Measurements from ENCODE around the gene ERBB4.

The ERBB4 gene

GRCh38 chr2:212364112-212364985 is 174.3 kb downstream of the ERBB4 start:
- DNase-seq (ENCODE audit: low read depth in 3 of 3), result no peak

GRCh38 chr2:212361174-212361756 is 177.3 kb downstream of the ERBB4 start:
- no peak for DNase-seq (ENCODE audit: low read depth in 3 of 3)

- DNase-seq (ENCODE audit: low read depth in 3 of 3), result no peak
Measured at GRCh38 chr2:212360068-212360460, 178.5 kb downstream of the ERBB4 start.

- no peak for DNase-seq (ENCODE audit: low read depth in 3 of 3)
Measured at GRCh38 chr2:212359425-212360067, 179.1 kb downstream of the ERBB4 start.

- DNase-seq (ENCODE audit: low read depth in 3 of 3), result no peak
Measured at GRCh38 chr2:212357606-212358005, 181.0 kb downstream of the ERBB4 start.

GRCh38 chr2:212354382-212354781 is 184.2 kb downstream of the ERBB4 start:
- no peak for DNase-seq (ENCODE audit: low read depth in 3 of 3)

- DNase-seq (ENCODE audit: low read depth in 3 of 3), result no peak
Measured at GRCh38 chr2:212348501-212348900, 190.1 kb downstream of the ERBB4 start.

GRCh38 chr2:212346865-212347264 is 191.7 kb downstream of the ERBB4 start:
- no peak for DNase-seq (ENCODE audit: low read depth in 3 of 3)

- no peak for DNase-seq (ENCODE audit: low read depth in 3 of 3)
Measured at GRCh38 chr2:212345966-212346365, 192.6 kb downstream of the ERBB4 start.

GRCh38 chr2:212344131-212344530 is 194.5 kb downstream of the ERBB4 start:
- DNase-seq (ENCODE audit: low read depth in 3 of 3), result no peak

GRCh38 chr2:212343167-212343566 is 195.4 kb downstream of the ERBB4 start:
- DNase-seq (ENCODE audit: low read depth in 3 of 3), result no peak

GRCh38 chr2:212337486-212338343 is 200.9 kb downstream of the ERBB4 start:
- DNase-seq (ENCODE audit: low read depth in 3 of 3), result no peak

GRCh38 chr2:212337036-212337435 is 201.6 kb downstream of the ERBB4 start:
- DNase-seq (ENCODE audit: low read depth in 3 of 3), result no peak

GRCh38 chr2:212330263-212330662 is 208.3 kb downstream of the ERBB4 start:
- no peak for DNase-seq (ENCODE audit: low read depth in 3 of 3)

- DNase-seq (ENCODE audit: low read depth in 3 of 3), result no peak
Measured at GRCh38 chr2:212328712-212329496, 209.7 kb downstream of the ERBB4 start.

GRCh38 chr2:212328136-212328535 is 210.5 kb downstream of the ERBB4 start:
- DNase-seq (ENCODE audit: low read depth in 3 of 3), result no peak

GRCh38 chr2:212327171-212327809 is 211.3 kb downstream of the ERBB4 start:
- no peak for DNase-seq (ENCODE audit: low read depth in 3 of 3)

- DNase-seq (ENCODE audit: low read depth in 3 of 3), result no peak
Measured at GRCh38 chr2:212318636-212319035, 220.0 kb downstream of the ERBB4 start.

- DNase-seq (ENCODE audit: low read depth in 3 of 3), result no peak
Measured at GRCh38 chr2:212314680-212315079, 223.9 kb downstream of the ERBB4 start.

- no peak for DNase-seq (ENCODE audit: low read depth in 3 of 3)
Measured at GRCh38 chr2:212311807-212312404, 226.7 kb downstream of the ERBB4 start.

Data from stimulated activated CD4-positive, alpha-beta T cell treated with anti-CD3 and anti-CD28 coated beads, TNF-alpha, amount 100 ng/mL, for 24 hours (primary cell).